Uterus (tissue), 4 donors: ENCODE data around the gene SLC25A17. TPM values are rescaled to one million over a fixed set of nuclear protein-coding genes. Genes with fewer than 3 reads are reported as not detected.
"Not testable (repeated sequence)": the region's sequence is repeated elsewhere in the genome, so short reads cannot be mapped to it uniquely, and the experiment has no call there.

Source experiments
- DNase-seq, 2 donors: peaks; one replicate each; pipeline ENCODE4 v3.0.0-alpha.2; 2019 to 2020
- H3K27ac ChIP-seq, 2 donors: fragments of 200-600 bp; sonication (generic); 1 replicate in 1 of 2; 2 replicates in 1 of 2; pipeline ENCODE4 v1.5.1; 2016 to 2018
- H3K27me3 ChIP-seq, 2 donors: fragments of 200-600 bp; sonication (generic); one replicate each; pipeline ENCODE4 v1.5.1; 2018 to 2019; ENCODE audit warnings: control low read depth in 1 of 2
- H3K36me3 ChIP-seq, 2 donors: fragments of 200-600 bp; sonication (generic); one replicate each; pipeline ENCODE4 v1.5.1; 2019; ENCODE audit warnings: control low read depth in 1 of 2
- H3K4me1 ChIP-seq, 2 donors: fragments of 200-600 bp; sonication (generic); one replicate each; pipeline ENCODE4 v1.5.1; 2018 to 2019; ENCODE audit warnings: control low read depth in 1 of 2
- H3K4me3 ChIP-seq, 2 donors: fragments of 200-600 bp; sonication (generic); 1 replicate in 1 of 2; 2 replicates in 1 of 2; pipeline ENCODE4 v1.5.1; 2018 to 2019; ENCODE audit warnings: mild to moderate bottlenecking in 1 of 2
- H3K9me3 ChIP-seq, 2 donors: fragments of 200-600 bp; sonication (generic); one replicate each; pipeline ENCODE4 v1.5.1; 2019; ENCODE audit warnings: control low read depth in 1 of 2
- CTCF ChIP-seq, 4 experiments: fragments of 200-600 bp in 2 of 4; fragments of 450-650 bp in 2 of 4; sonication (generic) in 2 of 4; IDR thresholded peaks; one replicate each; pipeline ENCODE4 v1.5.1; 2016 to 2019; ENCODE audit warnings: antibody characterized with exemption in 4 of 4, mild to moderate bottlenecking in 2 of 4, moderate library complexity in 1 of 4
- POLR2A ChIP-seq, 2 donors: fragments of 450-650 bp; IDR thresholded peaks; one replicate each; pipeline ENCODE4 v1.6.1; 2016; ENCODE audit warnings: antibody characterized with exemption in 2 of 2, mild to moderate bottlenecking in 1 of 2, moderate library complexity in 1 of 2
- intact Hi-C: fragments of 100-400 bp; cut with DNase I; formaldehyde crosslinking; loops from one replicate; pipeline ENCODE4 v1.15.1; 2023; ENCODE audit warnings: low total_unique reads
- total RNA-seq, 4 donors: library from RNA; depleted of rRNA in 3 of 4; stranded (reverse); fragments of >200 nt in 3 of 4; gene quantifications; one replicate each; pipeline versions ENCODE4 v1.1.0 to v1.2.4, GENCODE V29; 2014 to 2023
- donor health status: DM: yes; HTN: yes; CAD: no.

The SLC25A17 gene
- total RNA-seq, 4 donors from 2014 or later = 12.6 to 34.5 (median 20.7) TPM

GRCh38 chr22:40792451-40792850 lies 26.7 kb downstream of the SLC25A17 start:
- Histone ChIP-seq H3K4me3 (no peak overlapping the region), H3K9me3 (no peaks in the 10 kb centered on the region), H3K36me3 (no peaks in the 10 kb centered on the region), H3K27ac (no peak overlapping the region), H3K27me3 (no peaks in the 10 kb centered on the region), H3K4me1 (no peaks in the 10 kb centered on the region)
- TF ChIP-seq CTCF (IDR thresholded peaks at IDR 0.05) = no peak
- TF ChIP-seq POLR2A (IDR thresholded peaks at IDR 0.05) = no peak
- no peak for DNase-seq
- intact Hi-C loops = no loop called here

- TF ChIP-seq POLR2A (IDR thresholded peaks at IDR 0.05) (no peak), CTCF (IDR thresholded peaks at IDR 0.05) (no peak)
- Histone ChIP-seq H3K4me3 (no peak overlapping the region), H3K27ac (no peak overlapping the region), H3K4me1 (no peaks in the 10 kb centered on the region), H3K9me3 (no peaks in the 10 kb centered on the region), H3K36me3 (no peaks in the 10 kb centered on the region), H3K27me3 (no peaks in the 10 kb centered on the region)
- intact Hi-C loops = no loop called here
- DNase-seq = no peak
Measured at GRCh38 chr22:40791241-40791640, 27.9 kb downstream of the SLC25A17 start.

- no peak for DNase-seq
- no peak overlapping the region for H3K27ac ChIP-seq
- intact Hi-C loops = no loop called here
- H3K4me3 ChIP-seq = no peak overlapping the region
- H3K4me1 ChIP-seq = no peaks in the 10 kb centered on the region
- no peaks in the 10 kb centered on the region for H3K9me3 ChIP-seq
- TF ChIP-seq CTCF (IDR thresholded peaks at IDR 0.05) = no peak
- no peak for TF ChIP-seq POLR2A (IDR thresholded peaks at IDR 0.05)
- H3K27me3 ChIP-seq = no peaks in the 10 kb centered on the region
- H3K36me3 ChIP-seq = no peaks in the 10 kb centered on the region
Measured at GRCh38 chr22:40789131-40789530, 30.0 kb downstream of the SLC25A17 start.

GRCh38 chr22:40782521-40782920 lies 36.6 kb downstream of the SLC25A17 start:
- H3K36me3 ChIP-seq = no peaks in the 10 kb centered on the region
- TF ChIP-seq CTCF (IDR thresholded peaks at IDR 0.05) = no peak
- no peak for DNase-seq
- H3K4me1 ChIP-seq = peaks cover 0 to 3% of the 10 kb centered on the region in 2 donors
- no peak overlapping the region for H3K4me3 ChIP-seq
- peak overlapping the region; percentile 75 to 82 for H3K27ac ChIP-seq
- H3K27me3 ChIP-seq = no peaks in the 10 kb centered on the region
- no peaks in the 10 kb centered on the region for H3K9me3 ChIP-seq
- intact Hi-C loops = no loop called here

GRCh38 chr22:40781749-40782148 lies 37.4 kb downstream of the SLC25A17 start:
- H3K36me3 ChIP-seq, H3K27me3 ChIP-seq, H3K9me3 ChIP-seq, H3K4me1 ChIP-seq, intact Hi-C loops, H3K4me3 ChIP-seq: not testable (repeated sequence)
- peak in 1 of 2 donors; percentile 37 for DNase-seq
- H3K27ac ChIP-seq = peak overlapping the region; percentile 75 to 82

- peak overlapping the region; percentile 78 to 87 for H3K27ac ChIP-seq
- H3K27me3 ChIP-seq = no peaks in the 10 kb centered on the region
- no peak overlapping the region for H3K4me3 ChIP-seq
- intact Hi-C loops = no loop called here
- H3K4me1 ChIP-seq = peaks cover 0 to 9% of the 10 kb centered on the region in 2 donors
- no peak for DNase-seq
- H3K36me3 ChIP-seq = no peaks in the 10 kb centered on the region
- H3K9me3 ChIP-seq = no peaks in the 10 kb centered on the region
- TF ChIP-seq CTCF (IDR thresholded peaks at IDR 0.05) = no peak
Measured at GRCh38 chr22:40769761-40770160, 49.4 kb downstream of the SLC25A17 start.
